Tibial nerve (tissue), 4 donors: ENCODE results near the gene FZD2.

Experiments used
- CTCF ChIP-seq, 5 experiments: fragments of 200-600 bp in 3 of 5; fragments of 450-650 bp in 2 of 5; sonication (generic) in 3 of 5; IDR thresholded peaks; one replicate each; pipeline ENCODE4 v1.5.1; 2016 to 2019; ENCODE audit warnings: antibody characterized with exemption in 5 of 5, mild to moderate bottlenecking in 3 of 5, moderate library complexity in 2 of 5
- EP300 ChIP-seq, 2 donors: sonication (generic); formaldehyde crosslinking; IDR thresholded peaks; one replicate each; pipeline ENCODE4 v1.6.1; 2017; ENCODE audit warnings: antibody characterized with exemption in 2 of 2, mild to moderate bottlenecking in 1 of 2
- POLR2A ChIP-seq, 2 donors: fragments of 450-650 bp; IDR thresholded peaks; one replicate each; pipeline ENCODE4 v1.6.1; 2017; ENCODE audit warnings: antibody characterized with exemption in 2 of 2, mild to moderate bottlenecking in 2 of 2, moderate library complexity in 2 of 2

GRCh38 chr17:44607836-44608690 is 50.8 kb downstream of the FZD2 start:
- TF ChIP-seq CTCF (IDR thresholded peaks at IDR 0.05) = no peak
- TF ChIP-seq POLR2A (IDR thresholded peaks at IDR 0.05) = no peak
- TF ChIP-seq EP300 (IDR thresholded peaks at IDR 0.05) = no peak
